Cardiac fibroblast (primary cell): ENCODE data around the gene GNA12.

Source experiments
- DNase-seq, 2 donors: peaks; one replicate each; pipeline versions ENCODE4 v3.0.0 to v3.0.0-alpha.2; 2010; ENCODE audit warnings: low read depth in 2 of 2
- H3K4me3 ChIP-seq, 2 donors: replicated peaks in 1 of 2; 1 replicate in 1 of 2; 2 replicates in 1 of 2; pipeline ENCODE4 v1.5.1; 2011; ENCODE audit warnings: low read depth in 2 of 2, low read length in 2 of 2, mild to moderate bottlenecking in 2 of 2, moderate library complexity in 1 of 2
- TF ChIP-seq, protein P1 (sequence below): IDR thresholded peaks from one replicate; pipeline ENCODE4 v1.5.1; 2011; ENCODE audit warnings: low read depth, mild to moderate bottlenecking, low read length, inconsistent platforms

The GNA12 gene

DNA sequence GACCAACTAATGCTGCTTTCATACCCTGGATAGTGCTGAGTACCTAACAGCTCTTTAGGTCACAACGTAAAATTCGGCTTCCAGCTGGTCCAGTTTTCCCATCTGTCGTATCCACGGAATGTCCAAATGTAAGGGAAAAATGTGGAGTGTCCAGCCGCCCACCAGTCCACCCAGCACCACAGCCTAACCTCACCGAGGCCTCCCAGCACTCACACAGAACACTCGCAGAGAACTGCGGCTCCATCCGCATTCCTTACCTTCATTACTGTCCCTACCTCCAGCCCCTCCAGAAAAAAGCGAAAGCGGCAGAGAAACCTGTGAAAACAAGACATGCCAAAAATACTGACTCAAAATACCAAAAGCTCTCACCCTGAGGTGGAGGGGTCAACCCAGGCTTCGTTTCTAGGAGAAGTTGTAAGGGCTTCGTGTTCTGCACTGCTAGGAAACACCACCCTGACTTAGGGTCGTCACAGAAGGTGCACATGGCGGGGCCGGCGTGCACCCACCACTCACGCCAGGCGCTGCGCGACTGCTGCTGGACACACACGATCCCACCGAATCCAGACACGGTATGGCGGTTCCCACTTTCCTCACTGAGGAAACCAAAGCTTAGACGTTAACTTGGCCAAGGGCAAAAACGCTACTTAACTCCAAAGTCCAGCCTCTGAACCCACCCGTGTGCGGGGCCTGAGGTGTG, 82.2 kb downstream of the GNA12 start:
- TF ChIP-seq, protein P1, sequence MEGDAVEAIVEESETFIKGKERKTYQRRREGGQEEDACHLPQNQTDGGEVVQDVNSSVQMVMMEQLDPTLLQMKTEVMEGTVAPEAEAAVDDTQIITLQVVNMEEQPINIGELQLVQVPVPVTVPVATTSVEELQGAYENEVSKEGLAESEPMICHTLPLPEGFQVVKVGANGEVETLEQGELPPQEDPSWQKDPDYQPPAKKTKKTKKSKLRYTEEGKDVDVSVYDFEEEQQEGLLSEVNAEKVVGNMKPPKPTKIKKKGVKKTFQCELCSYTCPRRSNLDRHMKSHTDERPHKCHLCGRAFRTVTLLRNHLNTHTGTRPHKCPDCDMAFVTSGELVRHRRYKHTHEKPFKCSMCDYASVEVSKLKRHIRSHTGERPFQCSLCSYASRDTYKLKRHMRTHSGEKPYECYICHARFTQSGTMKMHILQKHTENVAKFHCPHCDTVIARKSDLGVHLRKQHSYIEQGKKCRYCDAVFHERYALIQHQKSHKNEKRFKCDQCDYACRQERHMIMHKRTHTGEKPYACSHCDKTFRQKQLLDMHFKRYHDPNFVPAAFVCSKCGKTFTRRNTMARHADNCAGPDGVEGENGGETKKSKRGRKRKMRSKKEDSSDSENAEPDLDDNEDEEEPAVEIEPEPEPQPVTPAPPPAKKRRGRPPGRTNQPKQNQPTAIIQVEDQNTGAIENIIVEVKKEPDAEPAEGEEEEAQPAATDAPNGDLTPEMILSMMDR = no peak
- DNase-seq = no peak
- H3K4me3 ChIP-seq = no peak overlapping the region

DNA sequence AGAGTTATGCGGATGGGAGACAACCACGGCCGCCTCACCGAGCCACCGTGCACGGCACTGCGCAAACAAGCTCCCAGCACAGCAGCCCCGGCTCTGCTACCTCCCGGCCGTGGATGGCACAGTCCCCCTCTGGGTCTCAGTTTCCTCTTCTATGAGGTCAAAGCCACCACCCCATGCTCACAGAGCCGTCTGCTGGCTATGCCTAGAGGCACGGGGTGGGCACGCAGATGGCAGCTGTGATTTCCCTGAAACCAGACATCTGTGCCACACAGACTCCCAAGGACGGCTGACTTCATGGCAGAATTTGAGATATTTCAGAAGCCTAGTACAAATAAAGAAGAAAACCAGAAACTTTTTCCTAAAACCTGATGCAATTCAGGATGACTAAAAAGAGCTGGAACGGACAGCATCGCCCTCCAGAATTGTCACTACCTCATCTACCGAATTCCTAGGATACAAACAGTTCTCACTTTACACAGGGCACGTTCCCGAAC, 82.9 kb downstream of the GNA12 start:
- TF ChIP-seq, protein P1 = no peak
- no peak for DNase-seq
- H3K4me3 ChIP-seq = no peak overlapping the region

DNA sequence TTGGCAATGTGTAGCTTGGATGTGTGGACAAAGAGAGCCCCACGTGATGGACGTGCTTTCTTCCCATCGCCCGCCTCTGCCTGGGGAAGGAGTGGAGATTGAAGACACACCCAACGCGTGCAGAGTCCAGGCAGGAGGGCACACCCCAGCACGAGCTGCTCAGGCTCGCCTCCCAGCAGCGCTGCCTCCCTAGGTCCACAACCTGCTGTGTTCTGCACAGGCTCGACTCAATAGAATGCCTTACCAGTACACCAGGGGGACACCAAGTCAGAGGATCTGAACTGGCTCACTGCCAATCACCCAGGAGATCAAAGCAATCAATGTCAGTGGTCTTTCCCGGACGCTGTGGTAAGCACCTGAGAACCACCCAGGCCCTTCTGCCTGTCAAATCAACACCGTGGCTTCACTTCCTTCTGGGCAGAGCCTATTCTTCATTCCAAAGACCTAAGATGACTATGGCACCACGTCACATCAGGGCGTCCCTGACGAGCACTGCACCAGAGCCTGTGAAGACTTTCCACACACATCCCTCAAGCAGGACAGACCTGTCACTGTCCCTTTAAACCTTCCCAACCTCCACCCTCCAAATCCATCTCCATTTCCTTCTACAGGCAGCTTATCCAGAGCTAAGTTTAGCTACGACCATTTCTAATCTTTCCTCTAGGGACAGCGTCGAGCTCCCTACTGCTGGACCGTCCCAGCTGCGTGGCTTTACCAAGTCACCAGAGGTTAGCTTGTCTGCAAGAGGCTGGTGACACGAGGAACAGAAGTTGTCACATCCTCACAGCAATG, 83.8 kb downstream of the GNA12 start:
- DNase-seq = peak; percentile 64
- no peak overlapping the region for H3K4me3 ChIP-seq
- TF ChIP-seq, protein P1 = peak; percentile 52

DNA sequence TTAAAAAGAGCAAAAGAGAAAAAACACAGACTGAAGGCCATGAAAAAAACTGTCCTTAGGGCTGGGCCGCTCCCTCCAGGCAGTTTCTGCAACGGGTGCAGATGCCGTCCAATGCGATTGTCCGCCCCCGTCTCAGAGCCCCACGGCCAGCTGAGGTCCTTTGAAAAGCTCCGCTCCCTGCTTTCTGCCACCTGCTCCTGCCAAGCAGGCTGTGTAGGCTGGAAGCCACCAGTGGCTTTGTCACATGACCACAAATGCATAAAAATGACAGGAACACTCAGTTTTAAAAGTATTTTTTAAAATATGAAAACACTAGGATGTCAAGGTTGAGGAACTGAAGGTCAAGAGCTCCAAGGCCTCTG, 84.4 kb downstream of the GNA12 start:
- no peak for DNase-seq
- no peak overlapping the region for H3K4me3 ChIP-seq
- TF ChIP-seq, protein P1 = no peak

DNA sequence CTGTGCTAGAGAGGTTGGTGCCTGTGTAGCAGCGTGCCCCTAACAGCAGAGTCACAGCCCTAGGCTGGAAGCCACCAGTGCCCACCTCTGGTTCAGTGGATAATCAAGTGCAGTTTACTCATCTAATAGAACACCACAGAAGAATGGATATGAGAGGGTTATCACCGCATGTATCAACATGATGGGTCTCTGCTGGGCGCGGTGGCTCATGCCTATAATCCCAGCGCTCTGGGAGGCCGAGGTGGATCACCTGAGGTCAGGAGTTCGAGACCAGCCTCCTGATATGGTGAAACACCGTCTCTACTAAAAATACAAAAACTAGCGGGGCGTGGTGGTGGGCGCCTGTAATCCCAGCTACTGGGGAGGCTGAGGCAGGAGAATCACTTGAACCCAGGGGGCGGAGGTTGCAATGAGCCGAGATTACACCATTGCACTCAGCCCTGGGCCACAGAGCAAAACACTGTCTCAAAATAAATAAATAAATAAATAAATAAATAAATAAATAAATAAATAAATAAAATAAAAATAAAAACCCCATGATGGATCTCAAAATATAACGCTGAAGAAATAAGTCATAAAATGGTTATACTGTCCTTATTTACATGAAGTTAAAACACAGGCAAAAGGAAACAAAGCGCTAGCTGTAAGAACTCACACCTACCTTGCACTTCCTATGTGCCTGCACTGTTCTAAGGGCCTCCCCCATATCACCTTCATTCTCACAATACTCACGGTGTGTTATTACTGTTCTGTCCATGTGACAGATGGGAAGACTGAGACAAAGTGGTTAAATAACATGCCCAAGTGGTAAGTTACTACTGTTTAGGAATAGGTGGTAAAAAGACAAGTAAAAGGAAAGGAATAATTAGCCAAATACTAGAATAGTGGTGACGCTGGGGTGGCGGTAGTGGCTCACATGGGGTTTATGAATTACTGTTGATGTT, 85.2 kb downstream of the GNA12 start:
- no peak for DNase-seq
- TF ChIP-seq, protein P1 = no peak
- H3K4me3 ChIP-seq = peak overlapping the region in 1 of 2 donors; percentile 18

DNA sequence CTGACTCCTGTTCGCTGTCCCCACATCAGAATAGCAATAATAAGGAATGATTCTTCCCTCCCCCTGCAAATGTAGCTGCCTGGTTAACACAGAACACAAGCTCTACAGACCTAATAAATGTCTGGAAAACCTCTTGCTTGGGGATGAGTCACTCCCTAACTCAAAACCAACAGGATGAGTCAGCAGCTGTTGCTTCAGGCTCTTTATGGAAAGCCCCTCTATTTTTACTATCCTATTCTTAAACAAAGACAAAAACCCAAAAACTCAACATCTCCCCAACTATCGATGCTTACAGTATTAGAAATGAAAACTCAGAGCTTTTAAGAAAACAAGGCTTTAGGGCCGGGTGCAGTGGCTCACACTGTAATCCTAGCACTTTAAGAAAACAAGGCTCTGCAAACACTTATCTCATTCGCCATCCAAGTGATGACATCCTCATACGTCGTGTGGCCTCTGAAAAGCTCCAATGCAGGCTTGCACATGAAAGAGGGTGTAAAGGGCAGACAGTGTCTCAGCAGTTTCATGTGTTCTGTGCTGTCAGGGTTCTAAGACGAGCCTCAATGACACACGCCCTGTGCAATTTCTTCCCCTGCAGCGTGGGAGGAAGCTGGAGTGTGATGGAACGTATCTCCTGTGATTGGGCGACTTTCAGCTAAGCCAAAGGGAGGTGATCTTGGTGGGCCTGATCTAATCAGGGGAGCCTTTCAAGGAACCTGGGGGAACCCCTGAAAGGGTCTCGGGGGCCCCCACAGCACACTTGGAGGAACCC, 86.0 kb downstream of the GNA12 start:
- peak overlapping the region in 1 of 2 donors; percentile 18 for H3K4me3 ChIP-seq
- TF ChIP-seq, protein P1 = no peak
- peak; percentile 96 to 99 for DNase-seq
